Transverse colon (tissue), 4 donors: ENCODE data around the gene MAP2K5. TPM values are rescaled to one million over a fixed set of nuclear protein-coding genes. Genes with fewer than 3 reads are reported as not detected.
A peak's percentile ranks its signal among the peaks of the same experiment; 100 is the strongest.

Experiments
- DNase-seq: peaks from one replicate; pipeline ENCODE4 v3.0.0-alpha.2; 2019
- H3K27ac ChIP-seq, 4 donors: fragments of 200-600 bp; sonication (generic); 2 replicates each; pipeline ENCODE4 v1.5.1; 2016 to 2018; ENCODE audit warnings: inconsistent platforms in 4 of 4
- H3K27me3 ChIP-seq: fragments of 200-600 bp; sonication (generic); 2 replicates; pipeline ENCODE4 v1.5.1; 2017; ENCODE audit warnings: inconsistent platforms
- H3K36me3 ChIP-seq, 4 donors: fragments of 200-600 bp; sonication (generic); 2 replicates each; pipeline ENCODE4 v1.5.1; 2017 to 2019; ENCODE audit warnings: inconsistent platforms in 4 of 4
- H3K4me1 ChIP-seq, 4 donors: fragments of 200-600 bp; sonication (generic); 2 replicates each; pipeline ENCODE4 v1.5.1; 2017 to 2020; ENCODE audit warnings: inconsistent platforms in 4 of 4
- H3K4me3 ChIP-seq, 4 donors: fragments of 200-600 bp; sonication (generic); 1 replicate in 1 of 4; 2 replicates in 3 of 4; pipeline versions ENCODE4 v1.5.1 to v1.6.1; 2017 to 2019; ENCODE audit warnings: inconsistent platforms in 4 of 4
- H3K9me3 ChIP-seq, 2 donors: fragments of 200-600 bp; sonication (generic); 2 replicates each; pipeline ENCODE4 v1.5.1; 2017 to 2019; ENCODE audit warnings: inconsistent platforms in 2 of 2
- CTCF ChIP-seq, 5 experiments: fragments of 200-600 bp in 3 of 5; fragments of 450-650 bp in 2 of 5; sonication (generic) in 3 of 5; IDR thresholded peaks; 1 replicate in 2 of 5; 2 replicates in 3 of 5; pipeline ENCODE4 v1.5.1; 2016 to 2017; ENCODE audit warnings: antibody characterized with exemption in 5 of 5, inconsistent platforms in 3 of 5, mild to moderate bottlenecking in 2 of 5, moderate library complexity in 1 of 5
- EP300 ChIP-seq: sonication (generic); formaldehyde crosslinking; IDR thresholded peaks from one replicate; pipeline ENCODE4 v1.6.1; 2017; ENCODE audit warnings: antibody characterized with exemption, low read depth
- POLR2A ChIP-seq: fragments of 450-650 bp; IDR thresholded peaks from one replicate; pipeline ENCODE4 v1.6.1; 2016; ENCODE audit warnings: antibody characterized with exemption, mild to moderate bottlenecking, moderate library complexity
- POLR2AphosphoS5 ChIP-seq, 3 donors: sonication (generic); formaldehyde crosslinking; IDR thresholded peaks; one replicate each; pipeline ENCODE4 v1.6.1; 2016; ENCODE audit warnings: antibody characterized with exemption in 3 of 3
- WGBS, 2 donors: methylation state at CpG; one replicate each; pipeline ENCODE4 v1.1.5; 2018; ENCODE audit warnings: low coverage in 1 of 2; 5-methylcytosine and 5-hydroxymethylcytosine counted together
- in situ Hi-C, 4 donors: fragments of 200-750 bp; cut with MboI; loops; one replicate each; pipeline versions ENCODE4 v1.15.0 to v1.15.1; 2017; ENCODE audit warnings: low sequenced_read_pairs in 3 of 4, low pct_ligation_motif_present in 1 of 4, low pct_unique_long_range_greater_than_20kb in 1 of 4
- intact Hi-C: fragments of 100-400 bp; cut with DNase I; formaldehyde crosslinking; loops from one replicate; pipeline ENCODE4 v1.15.1; 2023; ENCODE audit warnings: low total_unique reads
- total RNA-seq, 4 donors: library from RNA; depleted of rRNA; stranded (reverse); fragments of >200 nt; gene quantifications; one replicate each; pipeline ENCODE4 v1.1.0, GENCODE V29; 2016

MAP2K5 gene
- total RNA-seq, 4 donors from 2014 or later, result 19.8 to 320 (median 21.1) TPM

GRCh38 chr15:67534360-67534759 is 8.1 kb upstream of the MAP2K5 start:
- H3K4me3 ChIP-seq, result no peak overlapping the region
- H3K27ac ChIP-seq, result no peak overlapping the region
- in situ Hi-C loops (no loop called here), intact Hi-C loops (no loop called here)
- DNase-seq, result no peak
- WGBS, 2 donors, result 92% methylated on average over 1 of the region's 1 CpG; no CpG with 5 or more reads in 1 of the 2 donors
- no peaks in the 10 kb centered on the region for H3K4me1 ChIP-seq
- no peaks in the 10 kb centered on the region for H3K36me3 ChIP-seq
- no peak for TF ChIP-seq POLR2A
- TF ChIP-seq CTCF (IDR thresholded peaks at IDR 0.05), result no peak
- no peak for TF ChIP-seq POLR2AphosphoS5 (IDR thresholded peaks at IDR 0.05)
- no peak for TF ChIP-seq EP300
- H3K9me3 ChIP-seq, result no peaks in the 10 kb centered on the region
- no peaks in the 10 kb centered on the region for H3K27me3 ChIP-seq

GRCh38 chr15:67537771-67538170 is 4.7 kb upstream of the MAP2K5 start:
- H3K27ac ChIP-seq, result no peak overlapping the region
- no peaks in the 10 kb centered on the region for H3K9me3 ChIP-seq
- in situ Hi-C loops, result no loop called here
- peaks cover 0 to 11% (median 3%) of the 10 kb centered on the region in 4 donors for H3K4me1 ChIP-seq
- no peak overlapping the region for H3K4me3 ChIP-seq
- H3K36me3 ChIP-seq, result no peaks in the 10 kb centered on the region
- DNase-seq, result no peak
- intact Hi-C loops, result no loop called here
- TF ChIP-seq POLR2AphosphoS5 (IDR thresholded peaks at IDR 0.05) (no peak), CTCF (IDR thresholded peaks at IDR 0.05) (no peak)
- WGBS, 2 donors, result 100% methylated on average over 1 of the region's 1 CpG
- H3K27me3 ChIP-seq, result no peaks in the 10 kb centered on the region

GRCh38 chr15:67543348-67543718 is 830 bp downstream of the MAP2K5 start:
- in situ Hi-C loops, result no loop called here
- Histone ChIP-seq H3K4me1 (peaks cover 6 to 42% (median 27%) of the 10 kb centered on the region in 4 donors), H3K36me3 (no peaks in the 10 kb centered on the region), H3K27ac (peak overlapping the region; percentile 90 to 94 (median 92)), H3K4me3 (peak overlapping the region; percentile 61 to 96 (median 72)), H3K27me3 (no peaks in the 10 kb centered on the region), H3K9me3 (no peaks in the 10 kb centered on the region)
- TF ChIP-seq EP300 (no peak), POLR2AphosphoS5 (IDR thresholded peaks at IDR 0.05) (no peak), CTCF (IDR thresholded peaks at IDR 0.05) (no peak), POLR2A (no peak)
- peak; percentile 36 for DNase-seq
- 41% methylated on average over 7 of the region's 7 CpGs; no CpG with 5 or more reads in 1 of the 2 donors for WGBS, 2 donors
- intact Hi-C loops, result loop anchor here (2.0 kb wide), 1 partner anchor 23 kb away; the partner anchor contains the start of gene C15orf61

- intact Hi-C loops, result no loop called here
- Histone ChIP-seq H3K36me3 (no peaks in the 10 kb centered on the region), H3K4me3 (no peak overlapping the region), H3K27ac (no peak overlapping the region), H3K27me3 (no peaks in the 10 kb centered on the region), H3K4me1 (peaks cover 6 to 54% (median 35%) of the 10 kb centered on the region in 4 donors), H3K9me3 (no peaks in the 10 kb centered on the region)
- in situ Hi-C loops, result no loop called here
- 79 to 94% methylated on average over 3 of the region's 3 CpGs for WGBS, 2 donors
- no peak for TF ChIP-seq POLR2A
- no peak for TF ChIP-seq POLR2AphosphoS5 (IDR thresholded peaks at IDR 0.05)
- no peak for TF ChIP-seq EP300
- no peak for TF ChIP-seq CTCF (IDR thresholded peaks at IDR 0.05)
- no peak for DNase-seq
Observed at GRCh38 chr15:67544475-67544874, 2.0 kb downstream of the MAP2K5 start.
